WTC11 (cell line): ENCODE data around the gene FAM107B. TPM values are rescaled to one million over a fixed set of nuclear protein-coding genes. Genes with fewer than 3 reads are reported as not detected.

Experiments used
- ATAC-seq: fragments of 200-7000 bp; cut with Tn5 transposase; 2 replicates; pipeline ENCODE4 v1.10.0; 2021; ENCODE audit warnings: mild to moderate bottlenecking, moderate library complexity
- CTCF ChIA-PET: fragments of 300-600 bp; sonication (Branson Sonifier 250); formaldehyde crosslinking; loops from one replicate; lab custom pipeline; 2021; ENCODE audit warnings: antibody characterized with exemption; lab: Charles Lee
- POLR2A ChIA-PET: fragments of 350-600 bp; sonication (Branson Sonifier 250); formaldehyde crosslinking; loops from one replicate; lab custom pipeline; 2021; ENCODE audit warnings: antibody characterized with exemption; lab: Charles Lee
- DNase-seq: peaks from one replicate; pipeline ENCODE4 v3.0.0; 2021; ENCODE audit warnings: low spot score
- H3K27ac Mint-ChIP-seq: 2 replicates; pipeline ENCODE4 v1.8.0; 2021; ENCODE audit warnings: mixed read lengths
- H3K27me3 Mint-ChIP-seq: 2 replicates; pipeline ENCODE4 v1.8.0; 2021; ENCODE audit warnings: low read depth, mild to moderate bottlenecking, moderate library complexity, mixed read lengths
- H3K36me3 Mint-ChIP-seq: 2 replicates; pipeline ENCODE4 v1.8.0; 2021; ENCODE audit warnings: mixed read lengths
- H3K4me1 Mint-ChIP-seq: 2 replicates; pipeline ENCODE4 v1.8.0; 2022; ENCODE audit warnings: mixed read lengths
- H3K4me3 Mint-ChIP-seq: 2 replicates; pipeline ENCODE4 v1.8.0; 2021; ENCODE audit warnings: mild to moderate bottlenecking, moderate library complexity, mixed read lengths
- H3K9me3 Mint-ChIP-seq: 2 replicates; pipeline ENCODE4 v1.8.0; 2021; ENCODE audit warnings: mixed read lengths
- CBFB ChIP-seq: sonication (generic); formaldehyde crosslinking; IDR thresholded peaks from 2 replicates; pipeline ENCODE4 v1.8.1; 2022; ENCODE audit warnings: mild to moderate bottlenecking, low read depth, missing genetic modification reagents
- ELF4 ChIP-seq: sonication (generic); formaldehyde crosslinking; IDR thresholded peaks from 2 replicates; pipeline ENCODE4 v1.8.1; 2022; ENCODE audit warnings: low read depth, mild to moderate bottlenecking, moderate library complexity, missing genetic modification reagents
- GABPB1 ChIP-seq: sonication (generic); formaldehyde crosslinking; IDR thresholded peaks from 2 replicates; pipeline ENCODE4 v1.8.1; 2023; ENCODE audit warnings: mild to moderate bottlenecking, missing genetic modification reagents
- JAZF1 ChIP-seq: fragments of 250-450 bp; sonication (Bioruptor Pico); IDR thresholded peaks from 2 replicates; pipeline ENCODE4 v1.9.0; 2021; ENCODE audit warnings: moderate library complexity, mild to moderate bottlenecking, inconsistent platforms
- JUN ChIP-seq: sonication (generic); formaldehyde crosslinking; IDR thresholded peaks from 2 replicates; pipeline ENCODE4 v1.8.0; 2023; ENCODE audit warnings: mild to moderate bottlenecking, missing genetic modification reagents
- NFATC4 ChIP-seq: fragments of 250-450 bp; sonication (Bioruptor Pico); IDR thresholded peaks from 2 replicates; pipeline ENCODE4 v1.9.0; 2021; ENCODE audit warnings: mild to moderate bottlenecking
- NFE2L1 ChIP-seq: sonication (generic); formaldehyde crosslinking; IDR thresholded peaks from 2 replicates; pipeline ENCODE4 v1.8.1; 2023; ENCODE audit warnings: missing genetic modification reagents
- NR2C2 ChIP-seq: sonication (generic); formaldehyde crosslinking; IDR thresholded peaks from 2 replicates; pipeline ENCODE4 v1.8.0; 2022; ENCODE audit warnings: mild to moderate bottlenecking, missing genetic modification reagents
- NR3C1 ChIP-seq: sonication (generic); formaldehyde crosslinking; conservative IDR thresholded peaks from 2 replicates; pipeline ENCODE4 v1.8.1; 2023; ENCODE audit warnings: low read depth, mild to moderate bottlenecking, missing genetic modification reagents
- RORB ChIP-seq: fragments of 250-450 bp; sonication (Bioruptor Pico); IDR thresholded peaks from 2 replicates; pipeline ENCODE4 v1.9.0; 2021; ENCODE audit warnings: mild to moderate bottlenecking
- total RNA-seq: library from RNA; stranded (reverse); gene quantifications from 3 replicates; pipeline ENCODE4 v1.2.3, GENCODE V29; 2021
- TF ChIP-seq, protein P1 (sequence below): fragments of 250-450 bp; sonication (Bioruptor Pico); IDR thresholded peaks from 2 replicates; pipeline ENCODE4 v1.8.0; 2021; ENCODE audit warnings: mild to moderate bottlenecking
- TF ChIP-seq, protein P2 (sequence below): sonication (generic); formaldehyde crosslinking; IDR thresholded peaks from 2 replicates; pipeline ENCODE4 v1.8.0; 2022; ENCODE audit warnings: mild to moderate bottlenecking, missing genetic modification reagents
- TF ChIP-seq, protein P3 (sequence below): sonication (generic); formaldehyde crosslinking; IDR thresholded peaks from 2 replicates; pipeline ENCODE4 v1.8.1; 2023; ENCODE audit warnings: mild to moderate bottlenecking, missing genetic modification reagents, moderate library complexity
- TF ChIP-seq, protein P4 (sequence below): sonication (generic); formaldehyde crosslinking; IDR thresholded peaks from 2 replicates; pipeline ENCODE4 v1.8.1; 2023; ENCODE audit warnings: mild to moderate bottlenecking, missing genetic modification reagents
- TF ChIP-seq, protein P5 (sequence below): fragments of 250-450 bp; sonication (Bioruptor Pico); IDR thresholded peaks from 2 replicates; pipeline ENCODE4 v1.9.0; 2021; ENCODE audit warnings: mild to moderate bottlenecking

FAM107B gene
- total RNA-seq, 1 experiment from 2014 or later, result 22.4 TPM

DNA sequence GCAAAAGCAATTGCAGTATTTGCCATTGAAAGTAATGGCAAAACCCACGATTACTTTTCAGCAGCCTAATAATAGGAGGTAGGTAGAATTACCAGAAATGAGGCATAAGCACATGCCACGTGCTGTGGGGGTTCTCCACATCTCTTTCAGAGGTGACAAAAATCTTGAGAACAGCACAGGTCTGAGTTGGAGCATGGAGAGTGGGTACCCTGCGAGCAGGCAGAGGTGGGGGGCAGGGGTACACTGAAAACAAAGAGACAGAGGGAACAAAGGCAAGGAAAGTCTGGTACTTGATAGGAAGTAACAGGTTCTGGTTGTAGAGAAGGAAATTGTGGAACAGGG, 75.9 kb downstream of the FAM107B start:
- peaks cover 11% of the 10 kb centered on the region for H3K9me3 Mint-ChIP-seq
- TF ChIP-seq, protein P1, sequence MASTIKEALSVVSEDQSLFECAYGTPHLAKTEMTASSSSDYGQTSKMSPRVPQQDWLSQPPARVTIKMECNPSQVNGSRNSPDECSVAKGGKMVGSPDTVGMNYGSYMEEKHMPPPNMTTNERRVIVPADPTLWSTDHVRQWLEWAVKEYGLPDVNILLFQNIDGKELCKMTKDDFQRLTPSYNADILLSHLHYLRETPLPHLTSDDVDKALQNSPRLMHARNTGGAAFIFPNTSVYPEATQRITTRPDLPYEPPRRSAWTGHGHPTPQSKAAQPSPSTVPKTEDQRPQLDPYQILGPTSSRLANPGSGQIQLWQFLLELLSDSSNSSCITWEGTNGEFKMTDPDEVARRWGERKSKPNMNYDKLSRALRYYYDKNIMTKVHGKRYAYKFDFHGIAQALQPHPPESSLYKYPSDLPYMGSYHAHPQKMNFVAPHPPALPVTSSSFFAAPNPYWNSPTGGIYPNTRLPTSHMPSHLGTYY (CRISPR knock-in tag), result no peak
- TF ChIP-seq JAZF1 (CRISPR knock-in tag) (no peak), NR3C1 (CRISPR knock-in tag) (no peak)
- H3K27me3 Mint-ChIP-seq, result no peaks in the 10 kb centered on the region; the same call in 1 of the 2 replicates
- peaks cover 24% of the 10 kb centered on the region for H3K4me1 Mint-ChIP-seq
- H3K4me3 Mint-ChIP-seq, result no peak overlapping the region
- DNase-seq (no peak), ATAC-seq (no peak)
- ChIA-PET POLR2A (no interaction called here), CTCF (no interaction called here)
- H3K36me3 Mint-ChIP-seq, result peaks cover 6% of the 10 kb centered on the region
- no peak overlapping the region for H3K27ac Mint-ChIP-seq

DNA sequence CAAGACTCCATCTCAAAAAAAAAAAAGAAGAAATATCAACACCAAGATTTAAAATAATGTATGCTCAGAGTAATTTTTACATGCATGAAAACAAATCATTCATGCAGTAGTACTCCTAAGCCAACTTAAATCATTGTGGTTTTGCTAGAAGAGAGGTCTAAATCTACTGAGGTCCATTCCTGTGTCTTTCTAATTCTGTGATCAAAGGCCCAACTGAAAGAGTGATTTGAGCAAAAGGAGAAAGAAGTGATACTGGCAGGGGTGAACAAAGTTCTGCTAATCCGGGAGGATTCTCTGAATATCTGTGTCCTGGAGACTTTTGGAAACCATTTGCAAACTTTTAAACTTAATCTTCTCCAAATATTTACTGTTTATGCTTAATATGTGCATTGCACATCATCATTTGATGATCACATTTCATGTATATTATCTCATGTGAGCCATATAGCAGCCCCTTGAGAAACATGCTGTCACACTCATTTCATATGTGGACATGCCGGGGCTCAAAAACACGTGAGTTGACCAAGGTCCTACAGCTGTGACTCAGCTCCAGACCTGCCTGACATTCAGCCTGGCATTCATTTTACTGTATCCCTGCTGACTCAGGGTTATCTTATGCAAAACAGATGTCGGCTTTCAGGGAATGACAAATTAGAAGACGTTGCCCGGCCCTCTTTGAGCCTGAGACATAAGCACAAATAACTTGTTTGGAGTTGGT, 76.4 kb downstream of the FAM107B start:
- POLR2A ChIA-PET, result no interaction called here
- H3K4me3 Mint-ChIP-seq, result no peak overlapping the region
- ATAC-seq, result no peak
- peaks cover 24% of the 10 kb centered on the region for H3K4me1 Mint-ChIP-seq
- peaks cover 6% of the 10 kb centered on the region for H3K36me3 Mint-ChIP-seq
- no peak overlapping the region for H3K27ac Mint-ChIP-seq
- no peaks in the 10 kb centered on the region; the same call in 1 of the 2 replicates for H3K27me3 Mint-ChIP-seq
- H3K9me3 Mint-ChIP-seq, result peaks cover 11% of the 10 kb centered on the region
- DNase-seq, result no peak
- CTCF ChIA-PET, result no interaction called here
- TF ChIP-seq RORB (CRISPR knock-in tag), result no peak
- TF ChIP-seq, protein P2, sequence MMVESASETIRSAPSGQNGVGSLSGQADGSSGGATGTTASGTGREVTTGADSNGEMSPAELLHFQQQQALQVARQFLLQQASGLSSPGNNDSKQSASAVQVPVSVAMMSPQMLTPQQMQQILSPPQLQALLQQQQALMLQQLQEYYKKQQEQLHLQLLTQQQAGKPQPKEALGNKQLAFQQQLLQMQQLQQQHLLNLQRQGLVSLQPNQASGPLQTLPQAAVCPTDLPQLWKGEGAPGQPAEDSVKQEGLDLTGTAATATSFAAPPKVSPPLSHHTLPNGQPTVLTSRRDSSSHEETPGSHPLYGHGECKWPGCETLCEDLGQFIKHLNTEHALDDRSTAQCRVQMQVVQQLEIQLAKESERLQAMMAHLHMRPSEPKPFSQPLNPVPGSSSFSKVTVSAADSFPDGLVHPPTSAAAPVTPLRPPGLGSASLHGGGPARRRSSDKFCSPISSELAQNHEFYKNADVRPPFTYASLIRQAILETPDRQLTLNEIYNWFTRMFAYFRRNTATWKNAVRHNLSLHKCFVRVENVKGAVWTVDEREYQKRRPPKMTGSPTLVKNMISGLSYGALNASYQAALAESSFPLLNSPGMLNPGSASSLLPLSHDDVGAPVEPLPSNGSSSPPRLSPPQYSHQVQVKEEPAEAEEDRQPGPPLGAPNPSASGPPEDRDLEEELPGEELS (CRISPR knock-in tag), result no peak
- TF ChIP-seq, all 79 proteins: peak for 0

DNA sequence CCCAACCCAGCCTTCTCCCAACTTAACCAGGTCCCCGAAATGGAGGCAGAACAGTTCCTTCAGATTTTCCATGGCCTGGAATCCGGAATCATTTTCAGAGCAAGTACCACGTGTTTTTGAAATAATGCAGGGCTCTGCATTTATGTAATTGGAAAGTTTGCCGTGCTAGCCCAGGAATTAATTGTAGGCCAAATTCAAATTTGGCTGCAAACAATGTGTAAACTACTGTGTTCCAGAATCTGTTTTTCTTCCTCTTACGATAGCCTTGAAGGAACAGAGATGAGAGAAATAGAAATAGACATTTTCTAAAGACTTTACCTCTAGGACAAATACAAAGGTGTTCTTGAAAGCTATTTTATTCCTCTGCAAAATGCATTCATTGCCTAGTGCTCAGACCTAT, 77.4 kb downstream of the FAM107B start:
- H3K27ac Mint-ChIP-seq, result no peak overlapping the region
- CTCF ChIA-PET, result no interaction called here
- TF ChIP-seq, protein P3, sequence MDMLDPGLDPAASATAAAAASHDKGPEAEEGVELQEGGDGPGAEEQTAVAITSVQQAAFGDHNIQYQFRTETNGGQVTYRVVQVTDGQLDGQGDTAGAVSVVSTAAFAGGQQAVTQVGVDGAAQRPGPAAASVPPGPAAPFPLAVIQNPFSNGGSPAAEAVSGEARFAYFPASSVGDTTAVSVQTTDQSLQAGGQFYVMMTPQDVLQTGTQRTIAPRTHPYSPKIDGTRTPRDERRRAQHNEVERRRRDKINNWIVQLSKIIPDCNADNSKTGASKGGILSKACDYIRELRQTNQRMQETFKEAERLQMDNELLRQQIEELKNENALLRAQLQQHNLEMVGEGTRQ, result no peak
- TF ChIP-seq GABPB1 (CRISPR knock-in tag), result no peak
- no peak for TF ChIP-seq ELF4 (CRISPR knock-in tag)
- no peak for TF ChIP-seq NR2C2 (CRISPR knock-in tag)
- TF ChIP-seq NFATC4, result no peak
- TF ChIP-seq JUN (CRISPR knock-in tag), result no peak
- TF ChIP-seq, protein P4, sequence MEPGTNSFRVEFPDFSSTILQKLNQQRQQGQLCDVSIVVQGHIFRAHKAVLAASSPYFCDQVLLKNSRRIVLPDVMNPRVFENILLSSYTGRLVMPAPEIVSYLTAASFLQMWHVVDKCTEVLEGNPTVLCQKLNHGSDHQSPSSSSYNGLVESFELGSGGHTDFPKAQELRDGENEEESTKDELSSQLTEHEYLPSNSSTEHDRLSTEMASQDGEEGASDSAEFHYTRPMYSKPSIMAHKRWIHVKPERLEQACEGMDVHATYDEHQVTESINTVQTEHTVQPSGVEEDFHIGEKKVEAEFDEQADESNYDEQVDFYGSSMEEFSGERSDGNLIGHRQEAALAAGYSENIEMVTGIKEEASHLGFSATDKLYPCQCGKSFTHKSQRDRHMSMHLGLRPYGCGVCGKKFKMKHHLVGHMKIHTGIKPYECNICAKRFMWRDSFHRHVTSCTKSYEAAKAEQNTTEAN (CRISPR knock-in tag), result no peak
- TF ChIP-seq, protein P5, sequence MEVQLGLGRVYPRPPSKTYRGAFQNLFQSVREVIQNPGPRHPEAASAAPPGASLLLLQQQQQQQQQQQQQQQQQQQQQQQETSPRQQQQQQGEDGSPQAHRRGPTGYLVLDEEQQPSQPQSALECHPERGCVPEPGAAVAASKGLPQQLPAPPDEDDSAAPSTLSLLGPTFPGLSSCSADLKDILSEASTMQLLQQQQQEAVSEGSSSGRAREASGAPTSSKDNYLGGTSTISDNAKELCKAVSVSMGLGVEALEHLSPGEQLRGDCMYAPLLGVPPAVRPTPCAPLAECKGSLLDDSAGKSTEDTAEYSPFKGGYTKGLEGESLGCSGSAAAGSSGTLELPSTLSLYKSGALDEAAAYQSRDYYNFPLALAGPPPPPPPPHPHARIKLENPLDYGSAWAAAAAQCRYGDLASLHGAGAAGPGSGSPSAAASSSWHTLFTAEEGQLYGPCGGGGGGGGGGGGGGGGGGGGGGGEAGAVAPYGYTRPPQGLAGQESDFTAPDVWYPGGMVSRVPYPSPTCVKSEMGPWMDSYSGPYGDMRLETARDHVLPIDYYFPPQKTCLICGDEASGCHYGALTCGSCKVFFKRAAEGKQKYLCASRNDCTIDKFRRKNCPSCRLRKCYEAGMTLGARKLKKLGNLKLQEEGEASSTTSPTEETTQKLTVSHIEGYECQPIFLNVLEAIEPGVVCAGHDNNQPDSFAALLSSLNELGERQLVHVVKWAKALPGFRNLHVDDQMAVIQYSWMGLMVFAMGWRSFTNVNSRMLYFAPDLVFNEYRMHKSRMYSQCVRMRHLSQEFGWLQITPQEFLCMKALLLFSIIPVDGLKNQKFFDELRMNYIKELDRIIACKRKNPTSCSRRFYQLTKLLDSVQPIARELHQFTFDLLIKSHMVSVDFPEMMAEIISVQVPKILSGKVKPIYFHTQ (CRISPR knock-in tag), result no peak
- TF ChIP-seq CBFB (CRISPR knock-in tag), result no peak
- TF ChIP-seq NFE2L1 (CRISPR knock-in tag), result no peak
- TF ChIP-seq, all 79 proteins: peak for 0
- POLR2A ChIA-PET, result no interaction called here
- H3K36me3 Mint-ChIP-seq, result peaks cover 6% of the 10 kb centered on the region
- no peak for DNase-seq
- peaks cover 11% of the 10 kb centered on the region for H3K9me3 Mint-ChIP-seq
- H3K4me3 Mint-ChIP-seq, result no peak overlapping the region
- H3K4me1 Mint-ChIP-seq, result peaks cover 16% of the 10 kb centered on the region
- ATAC-seq, result no peak
- H3K27me3 Mint-ChIP-seq, result no peaks in the 10 kb centered on the region; the same call in 1 of the 2 replicates
